GM12878 (cell line): ENCODE results near the gene SLC5A10. TPM values are rescaled to one million over a fixed set of nuclear protein-coding genes. Genes with fewer than 3 reads are reported as not detected.
A peak's percentile ranks its signal among the peaks of the same experiment; 100 is the strongest.

Source experiments
- BHLHE40 ChIP-seq, 2 experiments: fragments of 450-650 bp in 1 of 2; IDR thresholded peaks; 2 replicates each; pipeline ENCODE4 v1.6.1; 2011 to 2017; ENCODE audit warnings: low read depth in 2 of 2, borderline replicate concordance in 1 of 2, improper control_type of control experiment in 1 of 2, low read length in 1 of 2, mild to moderate bottlenecking in 1 of 2
- CBFB ChIP-seq: IDR thresholded peaks from 2 replicates; pipeline ENCODE4 v1.6.1; 2016; ENCODE audit warnings: antibody characterized with exemption, low read depth
- CHD1 ChIP-seq: IDR thresholded peaks from 2 replicates; pipeline ENCODE4 v1.6.1; 2012; ENCODE audit warnings: low read depth, low read length, improper control_type of control experiment
- CREB1 ChIP-seq: IDR thresholded peaks from 2 replicates; pipeline ENCODE4 v1.6.1; 2012; ENCODE audit warnings: low read depth, mild to moderate bottlenecking, inconsistent platforms
- DPF2 ChIP-seq: fragments of 450-650 bp; IDR thresholded peaks from 2 replicates; pipeline ENCODE4 v1.6.1; 2017; ENCODE audit warnings: mild to moderate bottlenecking
- ESRRA ChIP-seq: IDR thresholded peaks from 2 replicates; pipeline ENCODE4 v1.6.1; 2012; ENCODE audit warnings: mild to moderate bottlenecking, low read length, improper control_type of control experiment
- EZH2 ChIP-seq: IDR thresholded peaks from 2 replicates; pipeline ENCODE4 v1.6.1; 2012; ENCODE audit warnings: low read depth, mild to moderate bottlenecking, control low read depth, inconsistent platforms, low read length, borderline replicate concordance; ENCODE audit not compliant: control insufficient read depth
- FOXM1 ChIP-seq: IDR thresholded peaks from 2 replicates; pipeline ENCODE4 v1.6.1; 2012; ENCODE audit warnings: low read depth, mild to moderate bottlenecking, inconsistent platforms, low read length, moderate library complexity
- KAT2A ChIP-seq: conservative IDR thresholded peaks from 2 replicates; pipeline ENCODE4 v1.6.1; 2011; ENCODE audit warnings: low read depth, low read length; ENCODE audit not compliant: control insufficient read depth
- NFYB ChIP-seq: IDR thresholded peaks from 2 replicates; pipeline ENCODE4 v1.6.1; 2011; ENCODE audit warnings: low read depth, mild to moderate bottlenecking, low read length, improper control_type of control experiment, moderate library complexity; ENCODE audit not compliant: insufficient read depth
- NR2C1 ChIP-seq: fragments of 450-650 bp; IDR thresholded peaks from 2 replicates; pipeline ENCODE4 v1.6.1; 2017; ENCODE audit warnings: antibody characterized with exemption, mild to moderate bottlenecking, moderate library complexity
- NR2C2 ChIP-seq: IDR thresholded peaks from 2 replicates; pipeline ENCODE4 v1.6.1; 2011; ENCODE audit warnings: borderline replicate concordance, low read depth; ENCODE audit not compliant: control insufficient read depth, insufficient read length
- POLR2AphosphoS2 ChIP-seq: IDR thresholded peaks from 2 replicates; pipeline ENCODE4 v1.6.1; 2011; ENCODE audit warnings: low read depth, mild to moderate bottlenecking, low read length, improper control_type of control experiment, moderate library complexity
- POU2F2 ChIP-seq: IDR thresholded peaks from 3 replicates; pipeline ENCODE4 v1.6.1; 2011; ENCODE audit warnings: low read depth, mild to moderate bottlenecking, low read length, borderline replicate concordance
- RB1 ChIP-seq: fragments of 450-650 bp; formaldehyde crosslinking; IDR thresholded peaks from 2 replicates; pipeline ENCODE4 v1.6.1; 2017; ENCODE audit warnings: mild to moderate bottlenecking, borderline replicate concordance
- RUNX3 ChIP-seq: IDR thresholded peaks from 2 replicates; pipeline ENCODE4 v1.6.1; 2012; ENCODE audit warnings: low read length, inconsistent platforms
- SIX5 ChIP-seq: IDR thresholded peaks from 2 replicates; pipeline ENCODE4 v1.6.1; 2011; ENCODE audit warnings: mild to moderate bottlenecking, low read depth, low read length, moderate library complexity; ENCODE audit not compliant: severe bottlenecking
- SMAD5 ChIP-seq: IDR thresholded peaks from 2 replicates; pipeline ENCODE4 v1.6.1; 2016; ENCODE audit warnings: antibody characterized with exemption, low read depth
- SMC3 ChIP-seq: IDR thresholded peaks from 2 replicates; pipeline ENCODE4 v1.6.1; 2011; ENCODE audit warnings: low read length, improper control_type of control experiment, borderline replicate concordance
- SP1 ChIP-seq: IDR thresholded peaks from one replicate; pipeline ENCODE4 v1.6.1; 2011; ENCODE audit warnings: low read depth, low read length
- STAT3 ChIP-seq: IDR thresholded peaks from 2 replicates; pipeline ENCODE4 v1.6.1; 2011; ENCODE audit warnings: low read depth, low read length, improper control_type of control experiment
- TAF1 ChIP-seq: IDR thresholded peaks from 2 replicates; pipeline ENCODE4 v1.6.1; 2011; ENCODE audit warnings: mild to moderate bottlenecking, low read depth, low read length, borderline replicate concordance
- YY1 ChIP-seq: IDR thresholded peaks from 2 replicates; pipeline ENCODE4 v1.6.1; 2011; ENCODE audit warnings: low read depth, mild to moderate bottlenecking, low read length
- ZNF207 ChIP-seq: fragments of 450-650 bp; IDR thresholded peaks from 2 replicates; pipeline ENCODE4 v1.6.1; 2014; ENCODE audit warnings: antibody characterized with exemption, mild to moderate bottlenecking, borderline replicate concordance
- polyA plus RNA-seq, 11 experiments: library from polyadenylated mRNA; depleted of rRNA in 4 of 11; unstranded in 6 of 11; stranded (reverse) in 5 of 11; fragments of >200 nt; fragmentation: Nextera tagmentation in 4 of 11; fragmentation: Illumina TruSeq in 1 of 11; extraction: Ambion mirVana in 4 of 11; extraction: Trizol in 1 of 11; gene quantifications; 1 replicate in 1 of 11; 2 replicates in 10 of 11; pipeline versions ENCODE4 v1.2.1 to v1.2.3, GENCODE V29; 2011 to 2016; ENCODE audit warnings: inconsistent platforms in 2 of 11, missing spikeins in 2 of 11, low read depth in 1 of 11
- total RNA-seq, 4 experiments: library from RNA; depleted of rRNA in 3 of 4; stranded (reverse); fragments of >200 nt in 3 of 4; fragmentation: Illumina TruSeq in 1 of 4; extraction: Trizol in 1 of 4; gene quantifications; 2 replicates each; pipeline versions ENCODE4 v1.2.1 to v1.2.3, GENCODE V29; 2013 to 2021
- TF ChIP-seq, protein P1 (sequence below): fragments of 450-650 bp; IDR thresholded peaks from 2 replicates; pipeline ENCODE4 v1.6.1; 2018; ENCODE audit warnings: mild to moderate bottlenecking, low read depth, moderate library complexity; ENCODE audit not compliant: partially characterized antibody
- TF ChIP-seq, protein P2 (sequence below): fragments of 450-650 bp; IDR thresholded peaks from 2 replicates; pipeline ENCODE4 v1.6.1; 2017; ENCODE audit warnings: borderline replicate concordance
- TF ChIP-seq, protein P3 (sequence below), 3 experiments: IDR thresholded peaks in 2 of 3; conservative IDR thresholded peaks in 1 of 3; 2 replicates each; pipeline ENCODE4 v1.5.1; 2011; ENCODE audit warnings: low read depth in 3 of 3, low read length in 3 of 3, mild to moderate bottlenecking in 3 of 3, control low read depth in 2 of 3, moderate library complexity in 2 of 3, inconsistent platforms in 1 of 3, mixed read lengths in 1 of 3; ENCODE audit not compliant: control insufficient read depth in 2 of 3, insufficient read depth in 1 of 3; ENCODE audit errors: extremely low read depth in 1 of 3

The SLC5A10 gene
- total and polyA plus RNA-seq, 10 of the 15 experiments (the other 5 are each of a cell fraction or from before 2014, with no cell fraction given), result under 0.01 to 0.18 (median 0.07) TPM; not detected in 4

DNA sequence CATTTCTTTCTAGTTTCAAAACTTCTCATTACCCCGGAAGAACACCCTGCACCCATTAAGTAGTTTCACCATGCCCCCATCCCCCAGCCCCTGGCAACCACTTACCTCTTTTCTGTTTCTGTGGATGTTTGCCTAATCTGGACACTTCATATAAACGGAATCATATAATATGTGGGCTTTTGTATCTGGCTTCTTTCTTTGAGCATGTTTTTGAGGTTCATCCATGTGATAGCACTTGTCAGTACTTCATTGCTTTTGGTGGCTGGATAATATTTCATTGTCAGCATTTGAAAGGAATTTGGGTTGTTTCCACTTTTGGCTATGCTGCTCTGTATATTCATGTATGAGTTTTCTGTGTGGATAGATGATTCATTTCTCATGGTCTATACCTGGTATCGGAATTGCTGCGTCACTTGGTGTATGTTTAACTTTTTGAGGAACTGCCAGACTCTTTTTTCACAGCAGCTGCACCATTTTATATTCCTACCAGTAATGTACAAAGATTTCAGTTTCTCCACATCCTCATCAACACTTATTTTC is 30.0 kb upstream of the SLC5A10 start (continued):
- TF ChIP-seq, protein P1, sequence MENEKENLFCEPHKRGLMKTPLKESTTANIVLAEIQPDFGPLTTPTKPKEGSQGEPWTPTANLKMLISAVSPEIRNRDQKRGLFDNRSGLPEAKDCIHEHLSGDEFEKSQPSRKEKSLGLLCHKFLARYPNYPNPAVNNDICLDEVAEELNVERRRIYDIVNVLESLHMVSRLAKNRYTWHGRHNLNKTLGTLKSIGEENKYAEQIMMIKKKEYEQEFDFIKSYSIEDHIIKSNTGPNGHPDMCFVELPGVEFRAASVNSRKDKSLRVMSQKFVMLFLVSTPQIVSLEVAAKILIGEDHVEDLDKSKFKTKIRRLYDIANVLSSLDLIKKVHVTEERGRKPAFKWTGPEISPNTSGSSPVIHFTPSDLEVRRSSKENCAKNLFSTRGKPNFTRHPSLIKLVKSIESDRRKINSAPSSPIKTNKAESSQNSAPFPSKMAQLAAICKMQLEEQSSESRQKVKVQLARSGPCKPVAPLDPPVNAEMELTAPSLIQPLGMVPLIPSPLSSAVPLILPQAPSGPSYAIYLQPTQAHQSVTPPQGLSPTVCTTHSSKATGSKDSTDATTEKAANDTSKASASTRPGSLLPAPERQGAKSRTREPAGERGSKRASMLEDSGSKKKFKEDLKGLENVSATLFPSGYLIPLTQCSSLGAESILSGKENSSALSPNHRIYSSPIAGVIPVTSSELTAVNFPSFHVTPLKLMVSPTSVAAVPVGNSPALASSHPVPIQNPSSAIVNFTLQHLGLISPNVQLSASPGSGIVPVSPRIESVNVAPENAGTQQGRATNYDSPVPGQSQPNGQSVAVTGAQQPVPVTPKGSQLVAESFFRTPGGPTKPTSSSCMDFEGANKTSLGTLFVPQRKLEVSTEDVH, result peak; percentile 43
- TF ChIP-seq, protein P2, sequence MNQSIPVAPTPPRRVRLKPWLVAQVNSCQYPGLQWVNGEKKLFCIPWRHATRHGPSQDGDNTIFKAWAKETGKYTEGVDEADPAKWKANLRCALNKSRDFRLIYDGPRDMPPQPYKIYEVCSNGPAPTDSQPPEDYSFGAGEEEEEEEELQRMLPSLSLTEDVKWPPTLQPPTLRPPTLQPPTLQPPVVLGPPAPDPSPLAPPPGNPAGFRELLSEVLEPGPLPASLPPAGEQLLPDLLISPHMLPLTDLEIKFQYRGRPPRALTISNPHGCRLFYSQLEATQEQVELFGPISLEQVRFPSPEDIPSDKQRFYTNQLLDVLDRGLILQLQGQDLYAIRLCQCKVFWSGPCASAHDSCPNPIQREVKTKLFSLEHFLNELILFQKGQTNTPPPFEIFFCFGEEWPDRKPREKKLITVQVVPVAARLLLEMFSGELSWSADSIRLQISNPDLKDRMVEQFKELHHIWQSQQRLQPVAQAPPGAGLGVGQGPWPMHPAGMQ, result no peak
- TF ChIP-seq TAF1 (no peak), NFYB (no peak), RUNX3 (peak; percentile 78), NR2C1 (peak; percentile 85), EZH2 (no peak), NR2C2 (no peak), KAT2A (no peak), ZNF207 (no peak), CBFB (0 out of 2 replicates have a peak, but pooled peaks have one; percentile 48), DPF2 (peak; percentile 89), SP1 (no peak), POLR2AphosphoS2 (no peak), STAT3 (peak; percentile 76; the same call in 1 of the 2 replicates), CREB1 (peak; percentile 82), POU2F2 (peak; percentile 69; the same call in 1 of the 3 replicates), FOXM1 (peak; percentile 85), BHLHE40 (IDR thresholded peaks at IDR 0.05; ENCODE audit: borderline replicate concordance in 1 of 2, low read depth in 2 of 2, low read length in 1 of 2) (peak in 1 of 2 experiments; percentile 29; a peak in 1 of 4 replicates), RB1 (no peak), SIX5 (peak; percentile 2), YY1 (0 out of 2 replicates have a peak, but pooled peaks have one; percentile 28), SMAD5 (no peak), ESRRA (no peak), CHD1 (no peak), SMC3 (no peak)
- TF ChIP-seq, protein P3, sequence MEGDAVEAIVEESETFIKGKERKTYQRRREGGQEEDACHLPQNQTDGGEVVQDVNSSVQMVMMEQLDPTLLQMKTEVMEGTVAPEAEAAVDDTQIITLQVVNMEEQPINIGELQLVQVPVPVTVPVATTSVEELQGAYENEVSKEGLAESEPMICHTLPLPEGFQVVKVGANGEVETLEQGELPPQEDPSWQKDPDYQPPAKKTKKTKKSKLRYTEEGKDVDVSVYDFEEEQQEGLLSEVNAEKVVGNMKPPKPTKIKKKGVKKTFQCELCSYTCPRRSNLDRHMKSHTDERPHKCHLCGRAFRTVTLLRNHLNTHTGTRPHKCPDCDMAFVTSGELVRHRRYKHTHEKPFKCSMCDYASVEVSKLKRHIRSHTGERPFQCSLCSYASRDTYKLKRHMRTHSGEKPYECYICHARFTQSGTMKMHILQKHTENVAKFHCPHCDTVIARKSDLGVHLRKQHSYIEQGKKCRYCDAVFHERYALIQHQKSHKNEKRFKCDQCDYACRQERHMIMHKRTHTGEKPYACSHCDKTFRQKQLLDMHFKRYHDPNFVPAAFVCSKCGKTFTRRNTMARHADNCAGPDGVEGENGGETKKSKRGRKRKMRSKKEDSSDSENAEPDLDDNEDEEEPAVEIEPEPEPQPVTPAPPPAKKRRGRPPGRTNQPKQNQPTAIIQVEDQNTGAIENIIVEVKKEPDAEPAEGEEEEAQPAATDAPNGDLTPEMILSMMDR (IDR thresholded peaks at IDR 0.05 in 2 of 3, conservative IDR thresholded peaks at IDR 0.05 in 1 of 3; ENCODE audit: control insufficient read depth in 2 of 3, extremely low read depth in 1 of 3, insufficient read depth in 1 of 3, low read depth in 3 of 3, low read length in 3 of 3), result no peak
